Activated CD8-positive, alpha-beta memory T cell treated with anti-CD3 and anti-CD28 coated beads for 4 hours (primary cell): ENCODE results near the gene PMEPA1.

ENCODE experiments used
- DNase-seq, 2 donors: peaks; one replicate each; pipeline ENCODE4 v3.0.0-alpha.2; 2020; ENCODE audit warnings: low read depth in 2 of 2

Gene PMEPA1

DNA sequence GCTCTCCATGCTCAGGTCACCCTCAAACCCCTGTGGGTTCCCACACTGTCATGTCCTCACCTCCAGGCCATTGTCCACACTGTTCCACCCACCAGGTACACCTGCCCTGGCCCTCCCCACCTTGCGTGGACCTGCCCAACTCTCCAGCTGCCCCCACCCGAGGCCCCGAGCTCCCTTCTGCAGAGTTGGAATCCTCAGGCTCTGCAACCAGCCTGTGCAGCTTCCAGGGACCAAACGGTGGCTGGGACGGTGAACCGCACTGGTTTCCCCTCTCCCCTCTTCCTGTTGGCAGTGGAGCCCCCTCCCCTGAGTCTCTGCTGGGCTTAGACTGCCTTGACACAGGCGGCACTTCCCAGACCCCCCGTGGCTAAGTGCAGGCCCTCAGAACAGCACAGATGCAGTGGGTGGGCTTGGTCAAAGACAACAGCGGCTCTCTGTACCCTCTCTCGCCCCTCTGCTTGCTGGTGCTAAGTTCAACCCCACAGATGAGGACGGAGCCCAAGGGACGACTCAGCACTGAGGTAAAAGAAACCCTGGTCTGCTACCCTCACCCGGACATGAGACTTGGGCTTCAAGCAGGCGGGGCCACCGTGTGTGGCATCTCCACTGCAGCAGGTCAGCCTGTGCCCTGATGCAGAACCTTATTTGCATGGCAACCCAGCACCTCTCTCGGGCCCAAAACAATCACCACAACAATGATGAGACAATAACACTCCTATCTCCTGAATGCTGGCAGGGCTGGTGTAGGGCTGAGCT is 100.6 kb downstream of the PMEPA1 start:
- DNase-seq: no peak

GRCh38 chr20:57608516-57608915 is 101.3 kb downstream of the PMEPA1 start:
- DNase-seq: no peak

- no peak for DNase-seq
These were observed 103.9 kb downstream of the PMEPA1 start for GRCh38 chr20:57605878-57606277.

GRCh38 chr20:57605045-57605444 is 104.8 kb downstream of the PMEPA1 start:
- DNase-seq: no peak

- no peak for DNase-seq
These were observed 106.7 kb downstream of the PMEPA1 start for GRCh38 chr20:57603120-57603519.

GRCh38 chr20:57601737-57602136 is 108.1 kb downstream of the PMEPA1 start:
- no peak for DNase-seq

DNA sequence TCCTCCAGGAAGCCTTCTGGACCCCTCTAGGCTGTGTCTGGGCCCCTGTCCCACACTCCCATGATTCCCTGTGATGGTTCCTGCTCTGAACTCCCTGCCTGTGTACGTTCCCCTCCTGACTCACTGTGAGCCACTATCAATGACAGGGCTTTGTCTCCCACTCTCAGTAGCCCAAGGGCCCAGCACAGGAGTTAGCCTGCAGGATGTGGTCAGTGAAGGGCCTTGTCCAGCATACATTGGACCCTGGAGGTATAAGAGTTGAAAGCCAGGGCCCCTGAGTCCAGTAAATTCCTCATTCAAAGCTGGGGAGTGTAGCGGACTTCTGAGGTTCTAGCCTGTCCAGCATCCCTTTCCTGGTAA is 108.6 kb downstream of the PMEPA1 start:
- DNase-seq: no peak

- DNase-seq: no peak
These were observed 109.2 kb downstream of the PMEPA1 start for GRCh38 chr20:57600320-57601210.

- DNase-seq: no peak
These were observed 111.3 kb downstream of the PMEPA1 start for GRCh38 chr20:57598491-57598890.
